GM13976 (cell line): Measurements from ENCODE around the gene FOSB.
"Not testable (repeated sequence)": the region's sequence is repeated elsewhere in the genome, so short reads cannot be mapped to it uniquely, and the experiment has no call there.

Source experiments
- DNase-seq: peaks from one replicate; pipeline ENCODE4 v3.0.0; 2012; ENCODE audit warnings: low spot score
- in situ Hi-C: fragments of 300-500 bp; cut with MboI; formaldehyde crosslinking; loops from one replicate; pipeline ENCODE4 v1.12.0; 2022; ENCODE audit warnings: low sequenced_read_pairs, mixed read lengths, inconsistent platforms; ENCODE audit not compliant: unreplicated experiment
- TF ChIP-seq, protein P1 (sequence below): IDR thresholded peaks from 2 replicates; pipeline ENCODE4 v1.5.1; 2012; ENCODE audit warnings: borderline replicate concordance, mild to moderate bottlenecking; ENCODE audit not compliant: insufficient read depth; ENCODE audit errors: extremely low read depth, missing control alignments, control extremely low read depth

The FOSB gene

DNA sequence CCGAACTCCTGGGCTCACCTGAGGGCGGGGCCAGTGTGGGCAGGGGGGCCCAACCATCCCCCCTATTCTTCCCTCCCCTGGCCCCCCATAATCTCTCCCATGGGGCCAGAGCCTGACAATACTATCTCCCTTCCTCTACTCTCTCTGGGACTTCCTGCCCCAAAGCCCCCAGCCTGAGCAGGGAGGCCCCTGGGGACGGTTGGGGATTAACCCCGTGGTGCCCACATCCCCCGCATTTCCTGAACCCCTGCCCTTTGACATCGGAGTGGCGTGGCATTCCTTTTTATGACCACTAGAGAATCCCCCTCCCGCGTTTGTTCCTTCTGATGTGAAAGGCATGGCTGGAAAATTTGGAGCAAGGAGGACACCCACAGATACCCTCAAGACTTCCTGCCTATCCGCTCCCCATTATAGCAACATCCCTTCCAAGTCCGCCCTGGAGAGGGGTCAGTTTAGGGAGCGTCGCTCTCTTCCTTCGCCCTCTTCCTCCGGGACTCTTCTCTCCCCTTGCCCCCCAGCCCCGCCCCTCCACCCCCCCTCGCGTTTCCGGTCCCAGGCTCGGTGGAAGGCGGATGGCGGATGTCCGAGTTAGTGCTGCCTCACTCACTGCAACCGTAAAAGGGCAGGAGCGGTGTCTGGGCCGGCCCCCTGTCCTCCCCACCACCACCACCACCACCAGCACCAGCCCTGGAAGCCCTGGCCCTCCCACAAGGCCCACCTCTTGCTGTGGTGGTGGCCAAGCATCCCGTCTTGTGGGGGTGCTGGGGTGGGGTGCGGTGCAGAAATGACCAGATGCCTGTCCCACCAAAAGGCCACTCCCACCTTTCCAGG is 41.3 kb downstream of the FOSB start:
- TF ChIP-seq, protein P1, sequence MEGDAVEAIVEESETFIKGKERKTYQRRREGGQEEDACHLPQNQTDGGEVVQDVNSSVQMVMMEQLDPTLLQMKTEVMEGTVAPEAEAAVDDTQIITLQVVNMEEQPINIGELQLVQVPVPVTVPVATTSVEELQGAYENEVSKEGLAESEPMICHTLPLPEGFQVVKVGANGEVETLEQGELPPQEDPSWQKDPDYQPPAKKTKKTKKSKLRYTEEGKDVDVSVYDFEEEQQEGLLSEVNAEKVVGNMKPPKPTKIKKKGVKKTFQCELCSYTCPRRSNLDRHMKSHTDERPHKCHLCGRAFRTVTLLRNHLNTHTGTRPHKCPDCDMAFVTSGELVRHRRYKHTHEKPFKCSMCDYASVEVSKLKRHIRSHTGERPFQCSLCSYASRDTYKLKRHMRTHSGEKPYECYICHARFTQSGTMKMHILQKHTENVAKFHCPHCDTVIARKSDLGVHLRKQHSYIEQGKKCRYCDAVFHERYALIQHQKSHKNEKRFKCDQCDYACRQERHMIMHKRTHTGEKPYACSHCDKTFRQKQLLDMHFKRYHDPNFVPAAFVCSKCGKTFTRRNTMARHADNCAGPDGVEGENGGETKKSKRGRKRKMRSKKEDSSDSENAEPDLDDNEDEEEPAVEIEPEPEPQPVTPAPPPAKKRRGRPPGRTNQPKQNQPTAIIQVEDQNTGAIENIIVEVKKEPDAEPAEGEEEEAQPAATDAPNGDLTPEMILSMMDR, result no peak
- DNase-seq, result peak; percentile 90
- in situ Hi-C loops, result no loop called here

DNA sequence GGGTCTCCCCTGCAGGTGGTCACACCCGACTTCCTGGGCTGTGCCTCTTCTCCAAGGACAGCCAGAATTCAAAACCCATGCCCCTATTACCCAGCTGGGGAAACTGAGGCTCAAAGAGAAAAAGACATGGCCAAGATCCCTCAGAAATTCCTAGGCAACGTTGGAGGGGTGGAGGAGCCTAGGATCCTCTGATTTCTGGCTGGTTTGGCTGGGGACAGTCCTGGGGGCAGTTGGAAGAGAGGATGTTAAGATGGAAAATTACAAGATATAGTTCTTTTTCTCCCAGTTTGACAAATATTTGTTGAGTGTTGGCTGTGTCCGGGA is 41.9 kb downstream of the FOSB start:
- no peak for DNase-seq
- TF ChIP-seq, protein P1, result no peak
- in situ Hi-C loops, result no loop called here

DNA sequence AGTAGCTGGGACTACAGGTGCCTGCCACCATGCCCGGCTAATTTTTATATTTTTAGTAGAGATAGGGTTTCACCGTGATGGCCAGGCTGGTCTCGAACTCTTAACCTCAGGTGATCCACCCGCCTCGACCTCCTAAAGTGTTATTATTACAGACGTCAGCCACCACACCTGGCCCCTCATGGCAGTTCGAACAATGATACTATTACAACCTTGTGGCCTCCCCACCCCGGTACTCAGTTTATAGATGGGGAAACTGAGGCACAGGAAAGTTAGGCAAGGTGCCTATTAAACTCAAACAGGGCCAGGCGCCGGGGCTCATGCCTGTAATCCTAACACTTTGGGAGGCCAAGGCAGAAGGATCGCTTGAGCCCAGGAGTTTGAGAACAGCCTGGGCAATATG is 42.6 kb downstream of the FOSB start:
- in situ Hi-C loops, DNase-seq: not testable (repeated sequence)

DNA sequence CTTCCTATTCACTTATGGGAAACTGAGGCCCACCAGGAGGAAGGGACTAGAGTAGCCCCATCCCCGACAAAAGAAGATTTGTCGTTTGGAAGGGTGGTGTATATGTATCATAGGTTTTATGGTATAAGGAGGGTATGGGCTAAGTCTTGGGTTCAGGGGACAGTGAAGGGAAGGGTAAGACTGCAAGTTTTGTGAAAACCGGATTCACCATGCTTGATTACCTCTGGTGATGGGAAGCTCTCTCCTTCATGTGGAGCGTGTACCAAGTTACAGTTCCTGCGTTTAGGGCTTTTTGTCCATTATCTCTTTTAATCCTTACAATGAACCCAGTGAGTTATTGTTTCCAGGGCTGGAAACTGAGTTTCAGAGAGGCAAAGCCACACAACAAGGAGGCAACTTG is 43.3 kb downstream of the FOSB start:
- TF ChIP-seq, protein P1, result no peak
- in situ Hi-C loops, result no loop called here
- DNase-seq, result no peak

DNA sequence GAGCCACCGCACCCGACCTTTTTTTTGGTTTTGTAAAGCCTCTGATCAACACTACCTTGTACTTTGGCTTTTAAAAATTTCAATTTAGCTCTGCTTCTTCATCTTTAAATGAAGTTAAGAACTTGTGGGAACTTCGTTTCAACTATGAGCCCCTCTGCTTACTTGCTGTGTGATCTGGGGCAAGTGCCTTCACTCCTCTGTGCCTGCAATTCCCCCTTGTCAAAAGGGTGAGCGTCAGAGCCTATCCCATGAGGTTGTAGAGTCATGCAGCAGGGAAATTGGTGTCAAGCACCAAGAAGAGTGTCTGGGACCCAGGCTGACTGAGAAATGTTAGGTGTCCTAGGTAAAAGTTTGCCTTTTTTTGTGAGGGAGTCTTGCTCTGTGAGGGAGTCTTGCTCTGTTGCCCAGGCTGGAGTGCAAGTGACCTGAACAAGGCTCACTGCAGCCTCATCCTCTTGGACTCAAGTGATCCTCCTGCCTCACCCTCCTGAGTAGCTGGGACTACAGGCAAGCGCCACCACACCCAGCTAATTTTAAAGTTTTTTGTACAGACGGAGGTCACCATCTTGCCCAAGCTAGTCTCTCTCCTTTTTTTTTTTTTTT is 45.2 kb downstream of the FOSB start:
- TF ChIP-seq, protein P1, result no peak
- in situ Hi-C loops, result no loop called here
- DNase-seq, result no peak

DNA sequence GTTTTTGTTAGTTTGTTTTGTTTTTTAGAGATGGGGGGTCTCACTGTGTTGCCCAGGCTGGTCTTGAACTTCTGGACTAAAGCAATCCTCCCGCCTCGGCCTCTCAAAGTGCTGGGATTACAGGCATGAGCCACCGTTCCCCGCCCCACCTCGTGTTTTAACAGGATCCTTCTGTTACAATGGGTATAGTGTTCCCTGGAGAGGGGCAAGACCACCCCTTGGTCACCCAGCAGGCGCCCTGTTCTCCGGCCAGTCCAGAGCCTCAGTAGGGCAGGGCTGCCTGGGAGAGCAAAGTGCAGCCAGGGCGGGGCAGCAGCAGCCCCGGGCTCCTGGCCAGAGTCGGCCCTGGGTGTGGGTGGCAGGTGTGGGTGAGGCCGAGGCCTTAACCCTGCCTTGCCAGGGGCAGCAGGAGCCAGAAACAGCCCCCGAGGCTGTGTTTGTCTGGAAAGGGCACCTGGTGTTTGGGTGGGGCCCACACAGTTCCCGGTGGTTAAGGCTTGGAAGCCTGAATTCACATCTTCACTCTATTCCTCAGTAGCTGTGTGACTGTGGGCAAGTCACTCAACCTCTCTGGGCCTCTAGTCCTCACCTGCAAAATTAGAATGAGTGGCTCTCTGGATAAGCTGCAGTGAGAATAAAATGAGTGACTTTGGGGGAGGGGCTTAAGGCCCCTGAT is 46.7 kb downstream of the FOSB start:
- no peak for DNase-seq
- TF ChIP-seq, protein P1, result no peak
- in situ Hi-C loops, result no loop called here

DNA sequence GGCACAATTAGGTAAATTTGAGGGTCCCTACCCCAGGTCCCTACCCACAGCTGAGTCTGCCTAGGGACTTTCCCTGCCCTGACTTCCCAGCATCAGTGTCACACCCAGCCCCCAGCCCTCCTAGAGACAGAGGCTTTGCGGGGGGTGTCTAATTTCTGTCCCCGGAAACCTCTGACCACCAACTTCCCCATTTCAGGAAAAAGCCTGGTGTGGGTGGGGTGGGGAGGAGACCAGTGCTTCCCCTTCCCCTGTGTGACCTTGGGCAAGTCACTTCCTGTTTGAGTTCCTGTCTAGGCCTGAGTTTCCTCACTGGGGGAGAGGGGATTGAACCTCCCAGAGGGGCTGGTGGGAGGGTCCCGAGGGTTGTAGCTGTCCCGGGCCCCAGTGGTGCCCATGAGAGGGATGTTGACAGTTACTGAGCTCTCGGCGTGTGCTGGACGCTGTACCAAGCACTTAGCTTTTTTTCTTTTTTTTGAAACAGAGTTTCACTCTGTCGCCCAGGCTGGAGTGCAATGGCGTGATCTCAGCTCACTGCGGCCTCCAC is 47.4 kb downstream of the FOSB start:
- peak; percentile 65 for DNase-seq
- in situ Hi-C loops, result no loop called here

More for the DNA sequence above, 47.4 kb downstream of the FOSB start:
- TF ChIP-seq, protein P1, result no peak
